Testis (tissue), 3 donors: ENCODE results near the gene PDIA4. TPM values are rescaled to one million over a fixed set of nuclear protein-coding genes. Genes with fewer than 3 reads are reported as not detected.
"Not testable (repeated sequence)": the region's sequence is repeated elsewhere in the genome, so short reads cannot be mapped to it uniquely, and the experiment has no call there.

Source experiments
- DNase-seq: peaks from one replicate; pipeline ENCODE4 v3.0.0-alpha.2; 2019
- H3K27ac ChIP-seq, 2 donors: fragments of 200-600 bp; sonication (generic); one replicate each; pipeline ENCODE4 v1.5.1; 2019
- H3K27me3 ChIP-seq: fragments of 200-600 bp; sonication (generic); one replicate; pipeline ENCODE4 v1.5.1; 2019
- H3K36me3 ChIP-seq: fragments of 200-600 bp; sonication (generic); one replicate; pipeline ENCODE4 v1.5.1; 2017; ENCODE audit warnings: low read depth; ENCODE audit errors: missing control alignments
- H3K4me1 ChIP-seq: fragments of 200-600 bp; sonication (generic); one replicate; pipeline ENCODE4 v1.5.1; 2019
- H3K4me3 ChIP-seq, 2 donors: fragments of 200-600 bp; sonication (generic); one replicate each; pipeline ENCODE4 v1.5.1; 2017 to 2019
- H3K9me3 ChIP-seq: fragments of 200-600 bp; sonication (generic); one replicate; pipeline ENCODE4 v1.5.1; 2017
- CTCF ChIP-seq, 3 experiments: fragments of 450-650 bp in 2 of 3; fragments of 200-600 bp in 1 of 3; sonication (generic) in 1 of 3; IDR thresholded peaks; one replicate each; pipeline ENCODE4 v1.5.1; 2016 to 2019; ENCODE audit warnings: antibody characterized with exemption in 3 of 3, mild to moderate bottlenecking in 2 of 3, moderate library complexity in 1 of 3
- POLR2A ChIP-seq: fragments of 450-650 bp; IDR thresholded peaks from one replicate; pipeline ENCODE4 v1.6.1; 2017; ENCODE audit warnings: antibody characterized with exemption, mild to moderate bottlenecking, moderate library complexity
- WGBS, 2 donors: methylation state at CpG; one replicate each; pipeline ENCODE4 v1.1.5; 2018; 5-methylcytosine and 5-hydroxymethylcytosine counted together
- intact Hi-C: fragments of 100-400 bp; cut with DNase I; formaldehyde crosslinking; loops from one replicate; pipeline ENCODE4 v1.15.1; 2023; ENCODE audit warnings: low total_unique reads
- polyA plus RNA-seq: library from polyadenylated mRNA; stranded (reverse); fragments of 350-450 nt; fragmentation: Illumina TruSeq; extraction: RNeasy Lipid Tissue Mini Kit (QIAGEN cat#74804); gene quantifications from one replicate; pipeline ENCODE4 v1.2.3, GENCODE V29; 2014; ENCODE audit warnings: low read depth, low replicate concordance; ENCODE audit not compliant: insufficient read depth
- total RNA-seq, 2 donors: library from RNA; depleted of rRNA; stranded (reverse); fragments of >200 nt; gene quantifications; one replicate each; pipeline ENCODE4 v1.2.3, GENCODE V29; 2016

The PDIA4 gene
- total and polyA plus RNA-seq, 3 donors from 2014 or later: 59.3 to 86.5 (median 67.1) TPM

DNA sequence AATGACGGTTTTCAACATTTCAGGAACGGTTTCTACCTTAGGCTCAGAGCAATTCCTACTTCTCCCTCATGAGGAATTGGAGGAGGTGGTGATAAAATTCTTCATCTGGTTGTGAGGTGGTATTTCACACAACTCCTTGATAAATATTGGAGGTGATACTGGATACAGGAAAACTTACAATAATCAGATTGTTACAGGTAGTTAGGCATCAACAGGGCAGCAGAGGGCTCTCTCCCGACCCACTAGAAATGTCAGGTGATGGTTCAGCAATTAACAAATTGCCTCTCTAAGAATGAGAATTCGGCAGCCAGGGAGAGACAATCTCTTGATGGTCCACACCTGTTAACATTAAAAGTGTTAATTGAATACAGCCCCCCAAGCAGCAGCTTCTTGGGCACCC lies 39.6 kb upstream of the PDIA4 start:
- intact Hi-C loops: loop anchor here (5.0 kb wide), 1 partner anchor 61 kb away; no protein-coding TSS in a partner anchor
- DNase-seq: no peak
- 68 to 76% methylated on average over 4 of the region's 4 CpGs for WGBS, 2 donors
- no peak for TF ChIP-seq CTCF (IDR thresholded peaks at IDR 0.05)
- TF ChIP-seq POLR2A: no peak
- Histone ChIP-seq H3K36me3 (no peaks in the 10 kb centered on the region), H3K4me3 (no peak overlapping the region), H3K4me1 (peaks cover 4% of the 10 kb centered on the region), H3K27me3 (no peaks in the 10 kb centered on the region), H3K9me3 (no peaks in the 10 kb centered on the region), H3K27ac (no peak overlapping the region)

- Histone ChIP-seq H3K4me1 (peaks cover 4% of the 10 kb centered on the region), H3K27me3 (no peaks in the 10 kb centered on the region), H3K4me3 (no peak overlapping the region), H3K9me3 (no peaks in the 10 kb centered on the region), H3K27ac (no peak overlapping the region), H3K36me3 (no peaks in the 10 kb centered on the region)
- TF ChIP-seq POLR2A (no peak), CTCF (IDR thresholded peaks at IDR 0.05) (no peak)
- DNase-seq: no peak
- intact Hi-C loops: no loop called here
Observed at GRCh38 chr7:149063476-149063875, 35.2 kb upstream of the PDIA4 start.

DNA sequence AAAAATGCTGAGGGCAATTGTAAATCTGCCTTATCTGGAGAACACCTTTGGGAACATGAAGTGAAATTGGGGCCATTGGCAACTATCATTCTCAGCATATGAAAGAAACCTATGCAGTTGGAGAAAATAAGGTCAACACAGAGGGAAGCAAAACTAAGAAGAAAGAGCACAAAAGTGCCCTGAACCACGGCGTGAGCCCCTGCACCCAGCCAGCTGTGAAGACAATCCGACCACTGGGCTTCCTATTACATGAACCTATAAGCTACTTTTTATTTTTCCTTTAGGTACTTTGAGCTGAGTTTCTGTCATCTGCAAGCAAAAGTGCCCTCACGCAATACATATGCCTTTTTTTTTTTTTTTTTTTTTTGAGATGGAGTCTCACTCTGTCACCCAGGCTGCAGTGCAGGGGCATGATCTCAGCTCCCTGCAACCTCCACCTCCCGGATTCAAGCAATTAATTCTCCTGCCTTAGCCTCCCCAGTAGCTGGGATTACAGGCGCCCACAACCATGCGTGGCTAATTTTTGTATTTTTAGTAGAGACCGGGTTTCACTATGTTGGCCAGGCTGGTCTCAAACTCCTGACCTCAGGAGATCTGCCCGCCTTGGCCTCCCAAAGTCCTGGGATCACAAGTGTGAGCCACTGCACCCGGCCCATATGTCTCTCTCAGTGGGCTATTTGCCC lies 34.1 kb upstream of the PDIA4 start:
- H3K36me3 ChIP-seq, DNase-seq, H3K4me1 ChIP-seq, H3K27me3 ChIP-seq, H3K9me3 ChIP-seq, intact Hi-C loops, H3K27ac ChIP-seq, H3K4me3 ChIP-seq: not testable (repeated sequence)
- WGBS, 2 donors: 81 to 89% methylated on average over 10 of the region's 10 CpGs

DNA sequence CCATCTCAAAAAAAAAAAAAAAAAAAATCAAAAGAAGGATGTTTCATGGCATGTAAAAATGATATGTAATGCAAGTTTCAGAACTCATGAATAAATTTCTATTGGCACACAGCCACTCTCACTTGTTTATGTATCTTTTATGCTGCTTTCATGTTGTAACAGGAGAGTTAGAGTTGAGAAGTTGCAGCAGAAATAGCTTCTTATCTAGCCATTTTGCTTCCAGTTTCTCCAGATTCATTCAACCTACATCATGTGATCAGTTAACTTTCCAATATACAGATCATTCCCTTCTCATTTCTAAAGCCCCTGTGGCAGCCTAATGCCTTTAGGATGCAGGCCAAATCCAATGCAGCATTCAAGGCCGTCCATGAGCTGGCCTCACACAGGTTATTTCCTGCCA lies 31.9 kb upstream of the PDIA4 start:
- Histone ChIP-seq H3K27ac (no peak overlapping the region), H3K4me1 (no peaks in the 10 kb centered on the region), H3K9me3 (no peaks in the 10 kb centered on the region), H3K27me3 (no peaks in the 10 kb centered on the region), H3K4me3 (no peak overlapping the region), H3K36me3 (no peaks in the 10 kb centered on the region)
- intact Hi-C loops: no loop called here
- 40 to 65% methylated on average over 1 of the region's 1 CpG for WGBS, 2 donors
- no peak for DNase-seq
- TF ChIP-seq CTCF (IDR thresholded peaks at IDR 0.05): no peak
- TF ChIP-seq POLR2A: no peak

DNA sequence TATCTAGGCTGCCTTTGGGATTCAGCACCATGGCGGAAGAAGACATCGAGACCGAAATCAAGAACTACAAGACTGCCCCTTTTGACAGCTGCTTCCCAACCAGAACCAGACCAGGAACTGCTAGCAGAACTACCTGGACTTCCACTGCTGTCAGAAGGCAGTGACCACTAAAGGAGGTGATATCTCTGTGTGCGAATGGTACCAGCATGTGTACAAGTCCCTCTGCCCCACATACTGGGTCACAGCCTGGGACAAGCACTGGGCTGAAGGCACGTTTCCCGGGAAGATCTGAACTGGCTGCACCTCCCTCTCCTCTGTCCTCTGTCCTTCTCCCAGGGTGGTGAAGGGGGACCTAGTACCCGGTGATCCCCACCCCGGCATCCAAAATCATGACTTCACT lies 25.6 kb upstream of the PDIA4 start:
- intact Hi-C loops: no loop called here
- no peaks in the 10 kb centered on the region for H3K4me1 ChIP-seq
- WGBS, 2 donors: 96 to 97% methylated on average over 5 to 8 of the region's 8 CpGs
- no peaks in the 10 kb centered on the region for H3K27me3 ChIP-seq
- H3K27ac ChIP-seq: no peak overlapping the region
- DNase-seq: no peak
- no peaks in the 10 kb centered on the region for H3K9me3 ChIP-seq
- no peak overlapping the region for H3K4me3 ChIP-seq
- no peaks in the 10 kb centered on the region for H3K36me3 ChIP-seq
- TF ChIP-seq CTCF (IDR thresholded peaks at IDR 0.05) (no peak), POLR2A (no peak)
